Keratinocyte (primary cell): ENCODE measurements around the gene SERGEF.

Source experiments
- CTCF ChIP-seq, 3 experiments: IDR thresholded peaks in 1 of 3; conservative IDR thresholded peaks in 1 of 3; optimal IDR thresholded peaks in 1 of 3; 2 replicates in 2 of 3; 3 replicates in 1 of 3; pipeline versions ENCODE3 to v1.5.1; 2011; ENCODE audit warnings: low read length in 3 of 3, mild to moderate bottlenecking in 3 of 3, moderate library complexity in 2 of 3, control low read depth in 1 of 3, inconsistent platforms in 1 of 3; ENCODE audit not compliant: insufficient read depth in 2 of 3; ENCODE audit errors: extremely low read depth in 1 of 3
- EZH2 ChIP-seq: IDR thresholded peaks from one replicate; pipeline ENCODE4 v1.6.1; 2012; ENCODE audit warnings: inconsistent platforms, mild to moderate bottlenecking, low read length, moderate library complexity

- no peak for TF ChIP-seq CTCF (optimal IDR thresholded peaks at IDR 0.05 in 1 of 3, IDR thresholded peaks at IDR 0.05 in 1 of 3, conservative IDR thresholded peaks at IDR 0.05 in 1 of 3; ENCODE audit: extremely low read depth in 1 of 3, insufficient read depth in 2 of 3, low read length in 3 of 3)
- no peak for TF ChIP-seq EZH2
Observed at GRCh38 chr11:17740649-17741235, 272.1 kb downstream of the SERGEF start.
